ENCODE measurements around the gene CTDSP2. TPM values are rescaled to one million over a fixed set of nuclear protein-coding genes. Genes with fewer than 3 reads are reported as not detected.
"Not testable (repeated sequence)": the region's sequence is repeated elsewhere in the genome, so short reads cannot be mapped to it uniquely, and the experiment has no call there.

The CTDSP2 gene
- total RNA-seq, 2 donors from 2014 or later, result 108 to 109 TPM

DNA sequence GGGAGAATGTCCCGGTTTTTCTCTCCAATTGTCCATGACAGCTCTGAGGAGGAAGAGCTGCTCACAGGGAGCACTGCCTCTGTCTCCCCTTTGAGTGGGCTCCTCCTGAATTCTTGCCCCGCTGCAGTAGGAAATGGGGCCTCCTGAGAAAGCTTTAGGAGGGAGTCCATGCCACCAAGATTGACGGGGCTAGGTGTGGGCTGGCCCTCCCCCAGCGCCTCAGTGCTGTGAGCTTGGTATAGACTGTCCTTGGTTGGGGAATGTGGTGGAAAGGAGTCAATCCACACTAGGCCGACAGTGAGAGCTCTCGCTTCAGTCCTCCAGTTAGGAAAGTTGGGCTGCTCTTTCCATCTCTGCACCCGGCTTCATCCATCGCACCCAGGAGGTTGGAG is 23.4 kb upstream of the CTDSP2 start:
- no peak overlapping the region for H3K27ac Mint-ChIP-seq

DNA sequence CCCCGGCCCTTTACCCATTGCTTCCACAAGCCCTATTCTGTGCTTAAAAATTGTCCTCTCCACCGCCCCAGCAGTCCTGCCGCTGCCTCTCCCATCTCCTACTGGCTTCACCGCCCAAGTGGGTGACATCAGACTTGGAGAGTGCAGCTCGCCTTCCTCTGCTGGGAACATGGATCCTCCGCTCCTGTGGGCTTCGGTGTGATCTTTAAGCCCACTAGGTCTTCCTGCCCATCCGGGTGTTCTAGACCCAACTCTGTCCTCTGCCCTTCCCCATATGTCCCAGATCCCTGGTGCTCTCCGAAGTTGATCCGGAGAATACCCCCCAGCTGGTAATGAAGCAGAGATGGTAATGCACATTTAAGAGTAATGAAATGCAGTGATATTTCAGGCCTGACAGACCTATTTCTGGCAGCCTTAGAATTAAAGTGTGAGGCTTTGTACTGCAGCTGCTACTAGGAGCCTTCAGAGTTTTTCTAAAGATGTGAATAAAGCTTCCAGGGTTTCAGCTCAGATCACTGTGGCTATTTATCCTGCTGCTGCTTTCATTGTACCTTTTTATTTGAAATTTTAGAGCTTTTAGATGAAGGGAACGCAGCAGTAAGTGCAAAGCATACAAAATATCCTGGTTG is 22.9 kb upstream of the CTDSP2 start:
- no peaks in the 10 kb centered on the region for H3K36me3 Mint-ChIP-seq (ENCODE audit: insufficient read depth in 2 of 2)
- H3K27me3 Mint-ChIP-seq (ENCODE audit: low read depth), result peaks cover 11% of the 10 kb centered on the region
- ATAC-seq (replicated peaks in 1 of 2) (no peak), DNase-seq (no peak)
- no peaks in the 10 kb centered on the region for H3K9me3 Mint-ChIP-seq
- H3K27ac Mint-ChIP-seq, result no peak overlapping the region
- no peak overlapping the region for H3K4me3 Mint-ChIP-seq
- H3K4me1 Mint-ChIP-seq (ENCODE audit: low read depth), result peaks cover 10% of the 10 kb centered on the region

More for the DNA sequence above, 23.4 kb upstream of the CTDSP2 start:
- ATAC-seq (replicated peaks in 1 of 2), result no peak
- H3K27me3 Mint-ChIP-seq (ENCODE audit: low read depth), result peaks cover 11% of the 10 kb centered on the region
- no peaks in the 10 kb centered on the region for H3K9me3 Mint-ChIP-seq
- no peaks in the 10 kb centered on the region for H3K36me3 Mint-ChIP-seq (ENCODE audit: insufficient read depth in 2 of 2)
- H3K4me3 Mint-ChIP-seq, result no peak overlapping the region
- DNase-seq, result no peak
- peaks cover 5% of the 10 kb centered on the region for H3K4me1 Mint-ChIP-seq (ENCODE audit: low read depth)

DNA sequence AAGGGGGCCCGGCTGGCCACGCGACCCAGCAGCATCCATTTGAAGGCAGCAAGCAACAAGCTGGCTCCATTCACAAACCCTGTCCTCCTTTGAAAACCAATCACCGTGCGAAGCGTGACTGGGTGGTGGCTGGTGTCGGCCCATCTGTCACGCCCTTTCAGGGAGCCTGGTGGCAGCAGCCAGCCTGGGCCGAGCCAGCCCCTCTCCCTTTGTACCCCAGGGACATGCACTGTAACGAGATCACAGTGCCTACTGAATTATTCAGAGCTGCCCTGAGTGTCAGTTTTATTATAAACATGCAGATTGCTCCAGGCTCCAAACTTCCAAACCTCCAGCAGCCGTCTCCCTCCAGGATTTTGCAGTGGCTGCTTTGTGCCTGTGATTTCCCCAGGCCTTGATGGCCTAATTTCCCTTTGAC is 22.3 kb upstream of the CTDSP2 start:
- H3K9me3 Mint-ChIP-seq, result no peaks in the 10 kb centered on the region
- ATAC-seq (replicated peaks in 1 of 2) (no peak), DNase-seq (no peak)
- peaks cover 10% of the 10 kb centered on the region for H3K4me1 Mint-ChIP-seq (ENCODE audit: low read depth)
- no peak overlapping the region for H3K4me3 Mint-ChIP-seq
- H3K36me3 Mint-ChIP-seq (ENCODE audit: insufficient read depth in 2 of 2), result no peaks in the 10 kb centered on the region
- no peak overlapping the region for H3K27ac Mint-ChIP-seq
- H3K27me3 Mint-ChIP-seq (ENCODE audit: low read depth), result peaks cover 11% of the 10 kb centered on the region

- Mint-ChIP-seq H3K27me3 (ENCODE audit: low read depth) (peaks cover 11% of the 10 kb centered on the region), H3K36me3 (ENCODE audit: insufficient read depth in 2 of 2) (no peaks in the 10 kb centered on the region), H3K9me3 (no peaks in the 10 kb centered on the region), H3K4me1 (ENCODE audit: low read depth) (peaks cover 10% of the 10 kb centered on the region), H3K4me3 (no peak overlapping the region), H3K27ac (no peak overlapping the region)
- DNase-seq (no peak), ATAC-seq (replicated peaks in 1 of 2) (no peak)
Observed at GRCh38 chr12:57868221-57868620, 21.7 kb upstream of the CTDSP2 start.

DNA sequence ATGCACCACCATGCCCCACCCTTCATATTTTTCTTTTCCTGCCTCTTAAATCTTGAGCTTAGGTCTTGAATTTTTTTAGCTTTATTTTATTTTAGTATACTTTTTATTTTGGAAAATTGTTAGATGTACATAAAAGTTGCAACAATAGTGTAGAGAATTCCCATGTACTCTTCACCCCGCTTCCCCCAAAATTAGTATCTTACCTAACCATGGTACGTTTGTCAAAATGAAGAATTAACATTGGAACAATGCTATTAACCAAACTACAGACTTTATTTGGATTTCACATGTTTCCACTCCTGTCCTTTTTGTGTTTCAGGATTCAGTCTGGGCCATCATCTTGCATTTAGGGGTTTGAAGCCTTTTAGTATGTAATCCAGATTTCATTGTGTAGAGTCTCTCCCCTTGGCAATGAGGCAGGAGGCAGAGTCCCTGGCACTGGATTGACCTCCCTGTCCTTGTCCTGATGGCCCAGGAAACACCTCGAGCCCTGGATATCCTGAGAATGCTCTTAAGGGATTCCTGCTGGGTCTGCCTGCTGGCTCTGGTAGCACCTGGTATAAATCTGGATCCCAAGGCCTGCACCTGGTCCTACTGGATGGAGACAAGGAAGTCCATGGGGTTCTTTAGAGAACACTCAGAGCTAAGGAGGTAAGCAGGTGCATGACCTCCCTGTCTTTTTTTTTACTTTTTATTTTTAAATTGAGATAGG is 19.9 kb upstream of the CTDSP2 start:
- peaks cover 10% of the 10 kb centered on the region for H3K4me1 Mint-ChIP-seq (ENCODE audit: low read depth)
- no peak overlapping the region for H3K27ac Mint-ChIP-seq
- no peak for DNase-seq
- no peak overlapping the region for H3K4me3 Mint-ChIP-seq
- ATAC-seq (replicated peaks in 1 of 2), result no peak
- no peaks in the 10 kb centered on the region for H3K9me3 Mint-ChIP-seq
- peaks cover 11% of the 10 kb centered on the region for H3K27me3 Mint-ChIP-seq (ENCODE audit: low read depth)
- H3K36me3 Mint-ChIP-seq (ENCODE audit: insufficient read depth in 2 of 2), result no peaks in the 10 kb centered on the region

DNA sequence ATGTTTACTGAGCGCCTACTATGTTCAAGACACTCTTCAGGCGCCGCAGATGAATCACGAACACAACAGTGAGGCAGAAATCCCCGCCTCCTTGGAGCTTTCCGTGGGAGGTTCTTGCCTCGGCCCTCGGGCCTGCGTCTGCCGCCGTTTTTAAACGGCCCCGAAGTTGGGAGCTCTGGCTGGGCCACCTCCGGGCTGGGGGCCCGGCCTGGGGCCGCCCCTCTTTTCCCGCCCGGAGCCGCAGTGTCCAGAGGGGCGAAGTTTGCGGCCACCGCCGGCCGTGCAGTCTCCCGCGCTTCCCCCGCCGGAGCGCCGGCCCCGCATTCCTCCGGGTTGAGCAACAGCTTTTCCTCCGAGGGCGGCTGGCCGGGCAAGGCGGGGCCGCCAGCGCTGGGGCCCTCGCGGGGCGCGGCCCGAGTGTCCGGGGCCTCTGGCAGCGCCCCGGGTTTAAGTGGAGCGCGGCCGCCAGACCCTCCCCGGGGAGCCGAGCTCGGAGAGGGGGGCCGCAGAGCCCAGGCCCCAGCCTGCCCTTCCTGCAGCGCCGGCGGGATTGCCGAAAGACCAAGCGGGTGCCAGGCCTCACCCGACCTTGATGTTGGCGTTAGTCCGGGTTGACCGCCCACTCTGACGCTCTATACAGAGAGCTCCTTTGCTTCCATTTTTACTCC is 18.7 kb upstream of the CTDSP2 start:
- H3K4me1 Mint-ChIP-seq (ENCODE audit: low read depth), result peaks cover 10% of the 10 kb centered on the region

DNA sequence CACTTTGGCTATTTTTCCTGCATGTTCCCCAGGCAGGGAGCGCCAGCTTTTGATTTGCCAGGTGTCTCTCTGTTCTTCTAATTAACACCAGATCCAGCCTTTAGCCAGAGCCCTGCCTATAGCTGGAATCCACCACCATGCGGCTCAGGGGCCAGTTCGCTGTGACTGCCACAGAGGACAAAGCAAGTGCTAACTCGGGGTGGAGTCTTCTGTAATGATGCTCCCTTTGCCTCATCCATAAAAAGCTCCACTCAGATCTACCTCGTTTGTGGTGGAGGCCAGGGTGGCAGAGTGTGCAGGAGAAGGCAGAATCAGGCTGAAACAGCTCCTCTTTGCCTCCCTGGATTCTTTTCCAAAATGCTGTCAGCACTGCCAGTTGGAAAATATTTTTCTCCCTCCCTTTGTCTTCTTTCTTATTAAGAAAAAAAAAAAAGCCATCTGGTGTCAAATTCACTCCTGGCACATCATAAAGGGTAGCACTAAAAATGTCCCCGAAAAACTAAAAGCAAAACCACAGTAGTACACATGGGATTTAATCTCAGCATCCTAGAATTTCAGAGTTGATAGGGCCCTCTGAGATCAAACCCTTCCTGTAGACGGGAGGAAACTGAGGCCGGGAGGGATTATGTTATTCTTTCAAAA is 18.0 kb upstream of the CTDSP2 start:
- Mint-ChIP-seq H3K9me3 (no peaks in the 10 kb centered on the region), H3K4me3 (peak overlapping the region; percentile 67 to 71), H3K36me3 (ENCODE audit: insufficient read depth in 2 of 2) (no peaks in the 10 kb centered on the region), H3K4me1 (ENCODE audit: low read depth) (peaks cover 10% of the 10 kb centered on the region), H3K27ac (no peak overlapping the region), H3K27me3 (ENCODE audit: low read depth) (peaks cover 21% of the 10 kb centered on the region)
- ATAC-seq (replicated peaks in 1 of 2) (no peak), DNase-seq (no peak)

More for the DNA sequence above, 18.7 kb upstream of the CTDSP2 start:
- H3K27ac Mint-ChIP-seq, result peak overlapping the region; percentile 85
- peak overlapping the region; percentile 82 to 94 for H3K4me3 Mint-ChIP-seq
- ATAC-seq (replicated peaks in 1 of 2) (peak; percentile 95 to 97), DNase-seq (peak; percentile 72 to 82)
- H3K36me3 Mint-ChIP-seq (ENCODE audit: insufficient read depth in 2 of 2), result no peaks in the 10 kb centered on the region
- H3K9me3 Mint-ChIP-seq, result no peaks in the 10 kb centered on the region
- H3K27me3 Mint-ChIP-seq (ENCODE audit: low read depth), result peaks cover 15% of the 10 kb centered on the region

DNA sequence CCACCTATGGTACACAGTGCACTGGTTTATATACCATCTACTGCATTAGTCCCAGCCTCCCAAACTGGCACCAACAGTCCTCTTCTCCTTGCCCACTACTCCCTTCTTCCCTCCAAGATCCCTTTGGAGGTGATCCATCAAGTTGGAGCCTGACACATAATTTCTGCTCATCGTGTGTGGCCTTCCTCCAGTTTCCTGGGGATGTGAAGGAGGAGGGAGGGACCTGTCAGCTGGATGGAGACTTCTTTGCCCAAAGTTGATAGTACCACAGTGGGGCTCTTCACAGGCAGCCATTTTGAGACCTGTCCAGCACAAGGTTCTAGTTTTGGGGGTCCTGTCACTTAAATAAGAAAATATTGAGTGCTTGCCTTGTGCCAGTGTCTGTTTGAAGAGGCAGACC is 17.1 kb upstream of the CTDSP2 start:
- H3K4me1 Mint-ChIP-seq (ENCODE audit: low read depth), result peaks cover 10% of the 10 kb centered on the region
- DNase-seq (no peak), ATAC-seq (replicated peaks in 1 of 2) (no peak)
- no peaks in the 10 kb centered on the region for H3K9me3 Mint-ChIP-seq
- no peak overlapping the region for H3K4me3 Mint-ChIP-seq
- no peaks in the 10 kb centered on the region for H3K36me3 Mint-ChIP-seq (ENCODE audit: insufficient read depth in 2 of 2)
- H3K27ac Mint-ChIP-seq, result no peak overlapping the region
- peaks cover 24% of the 10 kb centered on the region for H3K27me3 Mint-ChIP-seq (ENCODE audit: low read depth)

- Mint-ChIP-seq H3K27me3 (ENCODE audit: low read depth) (peaks cover 19% of the 10 kb centered on the region), H3K4me3 (no peak overlapping the region), H3K27ac (no peak overlapping the region), H3K9me3 (no peaks in the 10 kb centered on the region), H3K36me3 (ENCODE audit: insufficient read depth in 2 of 2) (no peaks in the 10 kb centered on the region), H3K4me1 (ENCODE audit: low read depth) (peaks cover 10% of the 10 kb centered on the region)
- ATAC-seq (replicated peaks in 1 of 2) (no peak), DNase-seq (no peak)
Observed at GRCh38 chr12:57861967-57862366, 15.4 kb upstream of the CTDSP2 start.

GRCh38 chr12:57860883-57861282 is 14.4 kb upstream of the CTDSP2 start:
- H3K27me3 Mint-ChIP-seq (ENCODE audit: low read depth), result peaks cover 13% of the 10 kb centered on the region
- H3K27ac Mint-ChIP-seq; H3K36me3 Mint-ChIP-seq (ENCODE audit: insufficient read depth in 2 of 2); ATAC-seq (replicated peaks in 1 of 2); H3K4me3 Mint-ChIP-seq; DNase-seq; H3K9me3 Mint-ChIP-seq: not testable (repeated sequence)
- peaks cover 10% of the 10 kb centered on the region for H3K4me1 Mint-ChIP-seq (ENCODE audit: low read depth)

GRCh38 chr12:57859121-57859520 is 12.6 kb upstream of the CTDSP2 start:
- no peaks in the 10 kb centered on the region for H3K4me1 Mint-ChIP-seq (ENCODE audit: low read depth)
- DNase-seq (no peak), ATAC-seq (replicated peaks in 1 of 2) (no peak)
- no peak overlapping the region for H3K4me3 Mint-ChIP-seq
- no peak overlapping the region for H3K27ac Mint-ChIP-seq
- no peaks in the 10 kb centered on the region for H3K36me3 Mint-ChIP-seq (ENCODE audit: insufficient read depth in 2 of 2)
- peaks cover 13% of the 10 kb centered on the region for H3K27me3 Mint-ChIP-seq (ENCODE audit: low read depth)
- peaks cover 0 to 2% of the 10 kb centered on the region in 2 donors for H3K9me3 Mint-ChIP-seq

DNA sequence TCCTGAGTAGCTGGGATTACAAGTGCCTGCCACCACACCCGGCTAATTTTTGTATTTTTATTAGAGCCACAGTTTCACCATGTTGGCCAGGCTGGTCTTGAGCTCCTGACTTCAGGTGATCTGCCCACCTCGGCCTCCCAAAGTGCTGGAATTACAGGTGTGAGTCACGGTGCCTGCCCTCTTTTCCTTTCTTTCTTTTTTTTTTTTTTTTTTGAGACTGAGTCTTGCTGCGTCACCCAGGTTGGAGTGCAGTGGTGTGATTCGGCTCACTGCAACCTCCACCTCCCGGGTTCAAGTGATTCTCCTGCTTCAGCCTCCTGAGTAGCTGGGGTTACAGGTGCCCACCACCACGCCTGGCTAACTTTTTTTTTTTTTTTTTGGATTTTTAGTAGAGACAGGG is 11.6 kb upstream of the CTDSP2 start:
- H3K4me1 Mint-ChIP-seq (ENCODE audit: low read depth); ATAC-seq (replicated peaks in 1 of 2); H3K36me3 Mint-ChIP-seq (ENCODE audit: insufficient read depth in 2 of 2); DNase-seq; H3K27ac Mint-ChIP-seq; H3K9me3 Mint-ChIP-seq; H3K4me3 Mint-ChIP-seq: not testable (repeated sequence)
- H3K27me3 Mint-ChIP-seq (ENCODE audit: low read depth), result peaks cover 13% of the 10 kb centered on the region

DNA sequence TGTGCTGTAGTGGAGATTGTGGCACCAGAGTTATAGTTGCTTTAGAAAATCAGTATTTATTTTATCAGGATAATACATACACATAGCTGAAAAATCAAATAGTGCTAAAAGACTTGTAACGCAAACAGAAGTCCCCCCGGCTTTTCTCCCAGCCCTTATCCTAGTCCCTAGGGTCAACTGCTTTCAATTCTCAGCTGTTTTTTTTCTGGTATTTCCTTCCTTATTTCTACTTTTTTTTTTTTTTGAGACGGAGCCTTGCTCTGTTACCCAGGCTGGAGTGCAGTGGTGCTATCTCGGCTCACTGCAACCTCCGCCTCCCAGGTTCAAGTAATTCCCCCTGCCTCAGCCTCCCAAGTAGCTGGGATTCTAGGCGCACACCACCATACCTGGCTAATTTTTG is 8.4 kb upstream of the CTDSP2 start:
- no peak overlapping the region for H3K4me3 Mint-ChIP-seq
- H3K9me3 Mint-ChIP-seq, result peaks cover 0 to 2% of the 10 kb centered on the region in 2 donors
- H3K27me3 Mint-ChIP-seq (ENCODE audit: low read depth), result peaks cover 25% of the 10 kb centered on the region
- no peak for ATAC-seq (replicated peaks in 1 of 2)
- H3K36me3 Mint-ChIP-seq (ENCODE audit: insufficient read depth in 2 of 2), result no peaks in the 10 kb centered on the region
- H3K4me1 Mint-ChIP-seq (ENCODE audit: low read depth), result peaks cover 17% of the 10 kb centered on the region
- H3K27ac Mint-ChIP-seq, result no peak overlapping the region
- no peak for DNase-seq

Measured in activated T-cell treated with anti-CD3 and anti-CD28 coated beads, Interleukin-2, amount 50 U/mL, for 72 hours (primary cell).